Measurements from ENCODE around the gene ERFL.

ERFL gene

GRCh38 chr19:41925208-41926003 lies 2.8 kb downstream of the ERFL start:
- no peak for ATAC-seq
- Mint-ChIP-seq H3K36me3 (peaks cover 4% of the 10 kb centered on the region), H3K4me3 (no peak overlapping the region), H3K27me3 (peaks cover 29% of the 10 kb centered on the region), H3K9me3 (no peaks in the 10 kb centered on the region), H3K27ac (no peak overlapping the region), H3K4me1 (peaks cover 43% of the 10 kb centered on the region)

GRCh38 chr19:41924151-41925145 lies 3.8 kb downstream of the ERFL start:
- Mint-ChIP-seq H3K27me3 (peaks cover 29% of the 10 kb centered on the region), H3K36me3 (peaks cover 4% of the 10 kb centered on the region), H3K9me3 (no peaks in the 10 kb centered on the region), H3K4me1 (peaks cover 33% of the 10 kb centered on the region), H3K4me3 (no peak overlapping the region), H3K27ac (no peak overlapping the region)
- ATAC-seq: no peak

- ATAC-seq: peak; percentile 22
- Mint-ChIP-seq H3K4me1 (peaks cover 25% of the 10 kb centered on the region), H3K4me3 (peak overlapping the region; percentile 24), H3K36me3 (peaks cover 4% of the 10 kb centered on the region), H3K27me3 (peaks cover 29% of the 10 kb centered on the region), H3K27ac (peak overlapping the region; percentile 72), H3K9me3 (no peaks in the 10 kb centered on the region)
These were observed 5.0 kb downstream of the ERFL start for GRCh38 chr19:41923045-41923788.

GRCh38 chr19:41922585-41922984 lies 5.7 kb downstream of the ERFL start:
- no peak overlapping the region for H3K4me3 Mint-ChIP-seq
- peaks cover 25% of the 10 kb centered on the region for H3K4me1 Mint-ChIP-seq
- no peaks in the 10 kb centered on the region for H3K9me3 Mint-ChIP-seq
- peaks cover 4% of the 10 kb centered on the region for H3K36me3 Mint-ChIP-seq
- no peak overlapping the region for H3K27ac Mint-ChIP-seq
- peaks cover 29% of the 10 kb centered on the region for H3K27me3 Mint-ChIP-seq
- no peak for ATAC-seq

GRCh38 chr19:41921577-41922576 lies 6.4 kb downstream of the ERFL start:
- Mint-ChIP-seq H3K4me3 (peak overlapping the region; percentile 7), H3K36me3 (peaks cover 4% of the 10 kb centered on the region), H3K9me3 (no peaks in the 10 kb centered on the region), H3K27ac (peak overlapping the region; percentile 30), H3K4me1 (peaks cover 25% of the 10 kb centered on the region), H3K27me3 (peaks cover 29% of the 10 kb centered on the region)
- no peak for ATAC-seq

- peak; percentile 20 for ATAC-seq
- Mint-ChIP-seq H3K4me1 (peaks cover 25% of the 10 kb centered on the region), H3K27me3 (peaks cover 29% of the 10 kb centered on the region), H3K9me3 (no peaks in the 10 kb centered on the region), H3K36me3 (peaks cover 4% of the 10 kb centered on the region), H3K4me3 (peak overlapping the region; percentile 7), H3K27ac (peak overlapping the region; percentile 30)
These were observed 7.2 kb downstream of the ERFL start for GRCh38 chr19:41920882-41921576.

GRCh38 chr19:41919948-41920712 lies 8.1 kb downstream of the ERFL start:
- no peak overlapping the region for H3K27ac Mint-ChIP-seq
- H3K36me3 Mint-ChIP-seq: peaks cover 4% of the 10 kb centered on the region
- H3K27me3 Mint-ChIP-seq: peaks cover 29% of the 10 kb centered on the region
- H3K4me3 Mint-ChIP-seq: no peak overlapping the region
- peaks cover 25% of the 10 kb centered on the region for H3K4me1 Mint-ChIP-seq
- no peak for ATAC-seq
- no peaks in the 10 kb centered on the region for H3K9me3 Mint-ChIP-seq

- ATAC-seq: no peak
- Mint-ChIP-seq H3K4me1 (peaks cover 34% of the 10 kb centered on the region), H3K4me3 (no peak overlapping the region), H3K27ac (no peak overlapping the region), H3K27me3 (peaks cover 29% of the 10 kb centered on the region), H3K9me3 (no peaks in the 10 kb centered on the region), H3K36me3 (peaks cover 4% of the 10 kb centered on the region)
These were observed 9.5 kb downstream of the ERFL start for GRCh38 chr19:41918653-41919244.

- Mint-ChIP-seq H3K27ac (no peak overlapping the region), H3K4me1 (peaks cover 34% of the 10 kb centered on the region), H3K27me3 (peaks cover 22% of the 10 kb centered on the region), H3K9me3 (no peaks in the 10 kb centered on the region), H3K4me3 (no peak overlapping the region), H3K36me3 (peaks cover under 1% of the 10 kb centered on the region)
- ATAC-seq: no peak
These were observed 10.2 kb downstream of the ERFL start for GRCh38 chr19:41918095-41918494.

GRCh38 chr19:41917676-41918075 lies 10.6 kb downstream of the ERFL start:
- H3K27ac Mint-ChIP-seq: no peak overlapping the region
- H3K36me3 Mint-ChIP-seq: no peaks in the 10 kb centered on the region
- H3K9me3 Mint-ChIP-seq: no peaks in the 10 kb centered on the region
- H3K4me3 Mint-ChIP-seq: no peak overlapping the region
- ATAC-seq: no peak
- peaks cover 22% of the 10 kb centered on the region for H3K27me3 Mint-ChIP-seq
- peaks cover 32% of the 10 kb centered on the region for H3K4me1 Mint-ChIP-seq

GRCh38 chr19:41915776-41916414 lies 12.4 kb downstream of the ERFL start:
- ATAC-seq: no peak
- H3K36me3 Mint-ChIP-seq: no peaks in the 10 kb centered on the region
- no peaks in the 10 kb centered on the region for H3K9me3 Mint-ChIP-seq
- H3K4me1 Mint-ChIP-seq: peaks cover 34% of the 10 kb centered on the region
- peaks cover 14% of the 10 kb centered on the region for H3K27me3 Mint-ChIP-seq
- H3K27ac Mint-ChIP-seq: no peak overlapping the region
- no peak overlapping the region for H3K4me3 Mint-ChIP-seq

GRCh38 chr19:41915021-41915775 lies 13.1 kb downstream of the ERFL start:
- H3K9me3 Mint-ChIP-seq: no peaks in the 10 kb centered on the region
- ATAC-seq: no peak
- H3K4me1 Mint-ChIP-seq: peaks cover 39% of the 10 kb centered on the region
- H3K27ac Mint-ChIP-seq: no peak overlapping the region
- H3K36me3 Mint-ChIP-seq: no peaks in the 10 kb centered on the region
- H3K4me3 Mint-ChIP-seq: no peak overlapping the region
- peaks cover 13% of the 10 kb centered on the region for H3K27me3 Mint-ChIP-seq

Data from stimulated activated memory B cell treated with anti-CD40 and anti-IgM and Interleukin-4, amounts not matched to agents 10 μg/mL and 1 μg/mL and 100 μg/mL, for 72 hours (primary cell).